B cell (primary cell): Measurements from ENCODE around the gene VEZT. TPM values are rescaled to one million over a fixed set of nuclear protein-coding genes. Genes with fewer than 3 reads are reported as not detected.

Experiments
- ATAC-seq: fragments of 200-7000 bp; cut with Tn5 transposase; one replicate; pipeline ENCODE4 v1.10.0; 2021; ENCODE audit warnings: low read depth, mild to moderate bottlenecking, moderate number of reproducible peaks, moderate library complexity
- CTCF ChIA-PET: fragments of 350-600 bp; sonication (Branson Sonifier 250); formaldehyde crosslinking; loops from one replicate; lab custom pipeline; 2021; ENCODE audit warnings: antibody characterized with exemption, inconsistent platforms; lab: Charles Lee
- POLR2A ChIA-PET: fragments of 350-600 bp; sonication (Branson Sonifier 250); formaldehyde crosslinking; loops from one replicate; lab custom pipeline; 2021; ENCODE audit warnings: antibody characterized with exemption; lab: Charles Lee
- DNase-seq: peaks from one replicate; pipeline ENCODE4 v3.0.0; 2013
- H2AFZ ChIP-seq: 2 replicates; pipeline ENCODE4 v1.6.1; 2012; ENCODE audit warnings: mild to moderate bottlenecking, low read depth, low read length; ENCODE audit not compliant: insufficient read depth, poor library complexity, severe bottlenecking
- H3K27ac ChIP-seq, 2 donors: 1 replicate in 1 of 2; 2 replicates in 1 of 2; pipeline ENCODE4 v1.5.1; 2012 to 2013; ENCODE audit warnings: low read length in 2 of 2, mild to moderate bottlenecking in 2 of 2, moderate library complexity in 1 of 2
- H3K27me3 ChIP-seq, 4 experiments: fragments of 200-600 bp in 1 of 4; sonication (generic) in 1 of 4; replicated peaks in 1 of 4; 1 replicate in 2 of 4; 2 replicates in 2 of 4; pipeline versions ENCODE4 v1.6.1 to v1.7.0; 2013 to 2016; ENCODE audit warnings: low read length in 3 of 4, mild to moderate bottlenecking in 2 of 4, mixed read lengths in 1 of 4, moderate library complexity in 1 of 4; ENCODE audit not compliant: insufficient read depth in 4 of 4, control insufficient read depth in 3 of 4; ENCODE audit errors: control extremely low read depth in 1 of 4
- H3K36me3 ChIP-seq, 2 experiments: replicated peaks in 1 of 2; 1 replicate in 1 of 2; 2 replicates in 1 of 2; pipeline versions ENCODE4 v1.6.1 to v1.7.1; 2013; ENCODE audit warnings: low read length in 1 of 2; ENCODE audit not compliant: insufficient read depth in 2 of 2, control insufficient read depth in 1 of 2; ENCODE audit errors: control extremely low read depth in 1 of 2, extremely low read depth in 1 of 2
- H3K4me1 ChIP-seq, 2 donors: fragments of 200-600 bp in 1 of 2; sonication (generic) in 1 of 2; 1 replicate in 1 of 2; 2 replicates in 1 of 2; pipeline versions ENCODE4 v1.5.1 to v1.6.1; 2013 to 2017; ENCODE audit warnings: low read length in 2 of 2; ENCODE audit not compliant: control insufficient read depth in 2 of 2, insufficient read depth in 2 of 2
- H3K4me2 ChIP-seq: replicated peaks from 2 replicates; pipeline ENCODE3; 2012; ENCODE audit warnings: mild to moderate bottlenecking, low read depth, low read length; ENCODE audit not compliant: poor library complexity, severe bottlenecking
- H3K4me3 ChIP-seq, 5 experiments: fragments of 200-600 bp in 1 of 5; sonication (generic) in 1 of 5; 1 replicate in 3 of 5; 2 replicates in 2 of 5; pipeline versions ENCODE4 v1.5.1 to v1.7.0; 2011 to 2016; ENCODE audit warnings: low read length in 4 of 5, mild to moderate bottlenecking in 4 of 5, low read depth in 2 of 5, control low read depth in 1 of 5, moderate library complexity in 1 of 5; ENCODE audit not compliant: insufficient read depth in 1 of 5; ENCODE audit errors: control extremely low read depth in 1 of 5, extremely low read depth in 1 of 5
- H3K79me2 ChIP-seq: fragments of 200-600 bp; sonication (generic); one replicate; pipeline ENCODE4 v1.6.0; 2016; ENCODE audit warnings: low read length; ENCODE audit not compliant: control insufficient read depth, insufficient read depth
- H3K9ac ChIP-seq: fragments of 200-600 bp; sonication (generic); 2 replicates; pipeline ENCODE4 v1.6.1; 2017; ENCODE audit warnings: mild to moderate bottlenecking, low read length, moderate library complexity
- H3K9me3 ChIP-seq, 3 donors: one replicate each; pipeline versions ENCODE4 v1.6.1 to v1.7.1; 2013; ENCODE audit warnings: low read length in 2 of 3; ENCODE audit not compliant: control insufficient read depth in 2 of 3, insufficient read depth in 1 of 3; ENCODE audit errors: control extremely low read depth in 1 of 3
- H4K20me1 ChIP-seq: 2 replicates; pipeline ENCODE4 v1.6.0; 2012; ENCODE audit warnings: mild to moderate bottlenecking, low read length; ENCODE audit not compliant: insufficient read depth, control insufficient read depth, poor library complexity, severe bottlenecking
- H3K27ac Mint-ChIP-seq: one replicate; pipeline ENCODE4 v1.8.0; 2021; ENCODE audit warnings: mixed read lengths
- H3K27me3 Mint-ChIP-seq: one replicate; pipeline ENCODE4 v1.8.0; 2021; ENCODE audit warnings: mixed read lengths
- H3K4me1 Mint-ChIP-seq: one replicate; pipeline ENCODE4 v1.8.0; 2021; ENCODE audit warnings: mixed read lengths
- H3K4me3 Mint-ChIP-seq: one replicate; pipeline ENCODE4 v1.8.0; 2021; ENCODE audit warnings: mixed read lengths
- H3K9me3 Mint-ChIP-seq: one replicate; pipeline ENCODE4 v1.8.0; 2022; ENCODE audit warnings: mixed read lengths; ENCODE audit not compliant: insufficient read depth
- CTCF ChIP-seq: fragments of 200-600 bp; IDR thresholded peaks from one replicate; pipeline ENCODE4 v1.8.0; 2022; ENCODE audit warnings: antibody characterized with exemption, mild to moderate bottlenecking
- EZH2 ChIP-seq: IDR thresholded peaks from 2 replicates; pipeline ENCODE4 v1.6.1; 2012; ENCODE audit warnings: borderline replicate concordance, low read depth, mild to moderate bottlenecking, moderate library complexity, low read length; ENCODE audit not compliant: insufficient read depth, poor library complexity, severe bottlenecking
- WGBS: methylation state at CpG from one replicate; pipeline ENCODE4 v1.1.5; 2013; ENCODE audit warnings: missing lambda C conversion rate; ENCODE audit not compliant: insufficient coverage; 5-methylcytosine and 5-hydroxymethylcytosine counted together
- intact Hi-C: fragments of 100-400 bp; cut with micrococcal nuclease; formaldehyde crosslinking; loops from one replicate; pipeline ENCODE4 v1.10.0; 2022
- polyA plus RNA-seq: library from polyadenylated mRNA; depleted of rRNA; stranded (reverse); fragments of >200 nt; gene quantifications from 2 replicates; pipeline ENCODE4 v1.2.3, GENCODE V29; 2012
- total RNA-seq, 2 donors: library from RNA; stranded (reverse); fragments of 120-200 nt in 1 of 2; gene quantifications; 1 replicate in 1 of 2; 2 replicates in 1 of 2; pipeline versions ENCODE4 v1.2.3 to v1.2.4, GENCODE V29; 2013 to 2022

The VEZT gene
- total and polyA plus RNA-seq, 2 donors (not counting 1 experiment from before 2014, with no cell fraction given) = 19.9 to 61.8 TPM

DNA sequence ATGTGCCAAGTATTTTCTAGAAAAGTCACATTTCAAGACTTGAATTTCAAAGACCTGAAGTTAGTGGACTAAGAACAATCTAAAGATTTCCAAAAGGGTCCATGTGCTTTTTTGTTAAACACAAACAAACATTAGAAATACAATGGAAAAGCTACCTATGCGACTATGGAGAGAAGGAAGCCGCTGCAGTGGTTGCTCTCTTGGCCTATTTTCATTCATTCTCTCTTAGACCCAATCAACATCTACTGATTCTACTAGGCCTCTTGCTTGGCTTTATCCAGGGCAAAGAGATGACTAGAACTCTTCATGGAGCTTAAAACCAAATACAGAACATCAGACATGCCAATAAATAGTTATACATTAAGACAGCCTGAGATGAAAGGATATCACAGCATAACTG is 10.2 kb upstream of the VEZT start:
- H3K27me3 ChIP-seq = no peaks in the 10 kb centered on the region
- H3K4me1 Mint-ChIP-seq = peaks cover 24% of the 10 kb centered on the region
- CTCF ChIA-PET = interaction anchor here (0.6 to 0.8 kb wide), 2 partner anchors 91 to 335 kb away, joined by 3 to 5 read pairs; no protein-coding TSS in a partner anchor
- no peak overlapping the region for H3K4me3 Mint-ChIP-seq
- H3K4me1 ChIP-seq = peaks cover 4 to 10% of the 10 kb centered on the region in 2 donors
- H2AFZ ChIP-seq = no peak overlapping the region
- H4K20me1 ChIP-seq = no peaks in the 10 kb centered on the region
- DNase-seq (no peak), ATAC-seq (no peak)
- TF ChIP-seq EZH2 (no peak), CTCF (no peak)
- no peaks in the 10 kb centered on the region for H3K9me3 ChIP-seq
- no peak overlapping the region for H3K4me2 ChIP-seq
- H3K9ac ChIP-seq = no peak overlapping the region
- H3K79me2 ChIP-seq = no peaks in the 10 kb centered on the region
- no peak overlapping the region for H3K27ac Mint-ChIP-seq
- intact Hi-C loops = no loop called here
- no peaks in the 10 kb centered on the region for H3K36me3 ChIP-seq
- no peak overlapping the region for H3K4me3 ChIP-seq
- WGBS = no CpG with 5 or more reads among the region's 2 CpGs
- H3K27me3 Mint-ChIP-seq = no peaks in the 10 kb centered on the region
- H3K27ac ChIP-seq = no peak overlapping the region
- POLR2A ChIA-PET = interaction anchor here (0.6 kb wide), 1 partner anchor 17 kb away, joined by 3 read pairs; no protein-coding TSS in a partner anchor
- no peaks in the 10 kb centered on the region for H3K9me3 Mint-ChIP-seq

- Histone ChIP-seq H3K27ac (no peak overlapping the region), H2AFZ (no peak overlapping the region), H3K4me1 (peaks cover 0 to 5% of the 10 kb centered on the region in 2 donors), H3K4me2 (no peak overlapping the region), H4K20me1 (no peaks in the 10 kb centered on the region), H3K4me3 (no peak overlapping the region), H3K9ac (no peak overlapping the region), H3K27me3 (no peaks in the 10 kb centered on the region), H3K79me2 (no peaks in the 10 kb centered on the region), H3K9me3 (no peaks in the 10 kb centered on the region), H3K36me3 (no peaks in the 10 kb centered on the region)
- Mint-ChIP-seq H3K9me3 (no peaks in the 10 kb centered on the region), H3K4me3 (no peak overlapping the region), H3K4me1 (peaks cover 17% of the 10 kb centered on the region), H3K27ac (peak overlapping the region; percentile 8), H3K27me3 (no peaks in the 10 kb centered on the region)
- intact Hi-C loops = no loop called here
- ChIA-PET CTCF (no interaction called here), POLR2A (no interaction called here)
- WGBS = 97% methylated on average over 6 of the region's 7 CpGs
- no peak for TF ChIP-seq CTCF
- no peak for TF ChIP-seq EZH2
- ATAC-seq (no peak), DNase-seq (no peak)
Observed at GRCh38 chr12:95208678-95209077, 8.9 kb upstream of the VEZT start.
